SK-N-DZ (cell line): ENCODE measurements around the gene RREB1. TPM values are rescaled to one million over a fixed set of nuclear protein-coding genes. Genes with fewer than 3 reads are reported as not detected.

Experiments used
- DNase-seq: peaks from one replicate; pipeline ENCODE4 v3.0.0-alpha.2; 2015; ENCODE audit warnings: low spot score
- polyA plus RNA-seq, 2 experiments: library from polyadenylated mRNA; depleted of rRNA; stranded (reverse); fragments of >200 nt; gene quantifications; 2 replicates each; pipeline ENCODE4 v1.2.3, GENCODE V29; 2014

RREB1 gene, protein sequence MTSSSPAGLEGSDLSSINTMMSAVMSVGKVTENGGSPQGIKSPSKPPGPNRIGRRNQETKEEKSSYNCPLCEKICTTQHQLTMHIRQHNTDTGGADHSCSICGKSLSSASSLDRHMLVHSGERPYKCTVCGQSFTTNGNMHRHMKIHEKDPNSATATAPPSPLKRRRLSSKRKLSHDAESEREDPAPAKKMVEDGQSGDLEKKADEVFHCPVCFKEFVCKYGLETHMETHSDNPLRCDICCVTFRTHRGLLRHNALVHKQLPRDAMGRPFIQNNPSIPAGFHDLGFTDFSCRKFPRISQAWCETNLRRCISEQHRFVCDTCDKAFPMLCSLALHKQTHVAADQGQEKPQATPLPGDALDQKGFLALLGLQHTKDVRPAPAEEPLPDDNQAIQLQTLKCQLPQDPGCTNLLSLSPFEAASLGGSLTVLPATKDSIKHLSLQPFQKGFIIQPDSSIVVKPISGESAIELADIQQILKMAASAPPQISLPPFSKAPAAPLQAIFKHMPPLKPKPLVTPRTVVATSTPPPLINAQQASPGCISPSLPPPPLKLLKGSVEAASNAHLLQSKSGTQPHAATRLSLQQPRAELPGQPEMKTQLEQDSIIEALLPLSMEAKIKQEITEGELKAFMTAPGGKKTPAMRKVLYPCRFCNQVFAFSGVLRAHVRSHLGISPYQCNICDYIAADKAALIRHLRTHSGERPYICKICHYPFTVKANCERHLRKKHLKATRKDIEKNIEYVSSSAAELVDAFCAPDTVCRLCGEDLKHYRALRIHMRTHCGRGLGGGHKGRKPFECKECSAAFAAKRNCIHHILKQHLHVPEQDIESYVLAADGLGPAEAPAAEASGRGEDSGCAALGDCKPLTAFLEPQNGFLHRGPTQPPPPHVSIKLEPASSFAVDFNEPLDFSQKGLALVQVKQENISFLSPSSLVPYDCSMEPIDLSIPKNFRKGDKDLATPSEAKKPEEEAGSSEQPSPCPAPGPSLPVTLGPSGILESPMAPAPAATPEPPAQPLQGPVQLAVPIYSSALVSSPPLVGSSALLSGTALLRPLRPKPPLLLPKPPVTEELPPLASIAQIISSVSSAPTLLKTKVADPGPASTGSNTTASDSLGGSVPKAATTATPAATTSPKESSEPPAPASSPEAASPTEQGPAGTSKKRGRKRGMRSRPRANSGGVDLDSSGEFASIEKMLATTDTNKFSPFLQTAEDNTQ (N-terminal part only)
- 0.13 TPM in 1 of 2 replicates, not detected in the other for polyA plus RNA-seq (2014; cell fraction: cytosol; rRNA removed)
- polyA plus RNA-seq (2014; cell fraction: nucleus; rRNA removed): not detected in 2 replicates

DNA sequence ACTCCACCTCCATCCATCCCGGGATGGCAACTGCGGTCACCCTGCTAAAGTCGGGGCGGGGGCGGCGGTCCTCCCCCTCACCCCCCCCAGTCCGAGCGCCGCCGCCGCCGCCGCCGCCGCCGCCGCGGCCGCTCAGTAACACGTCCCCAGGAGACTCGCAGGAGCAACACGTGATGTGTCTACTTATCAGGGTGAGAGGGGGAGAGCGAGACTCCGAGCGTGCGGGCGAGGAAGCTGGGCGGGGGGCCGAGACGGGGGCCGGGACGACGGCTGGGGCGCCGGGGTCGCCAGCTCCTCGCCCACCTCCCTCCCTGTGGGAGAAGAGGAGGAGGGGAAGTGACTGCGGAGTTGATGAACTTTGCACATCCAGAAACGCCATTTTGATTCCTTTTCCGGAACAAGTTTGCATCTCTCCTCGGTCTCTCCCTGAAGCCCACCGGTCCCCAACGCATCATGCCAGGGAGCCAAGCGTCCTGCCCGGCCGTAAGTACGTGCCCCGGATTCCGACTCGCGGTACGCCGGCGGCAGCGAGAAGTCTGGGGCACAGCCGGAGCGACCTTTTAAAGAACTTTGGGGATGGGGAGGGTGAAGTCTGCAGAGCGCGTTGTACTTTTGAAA is at the start of gene RREB1:
Gene RREB1 (plus strand): TSS at position 384 of the 618 bp plus-strand sequence. CDS start 73,951 bp downstream, outside the sequence.
- DNase-seq: no peak

DNA sequence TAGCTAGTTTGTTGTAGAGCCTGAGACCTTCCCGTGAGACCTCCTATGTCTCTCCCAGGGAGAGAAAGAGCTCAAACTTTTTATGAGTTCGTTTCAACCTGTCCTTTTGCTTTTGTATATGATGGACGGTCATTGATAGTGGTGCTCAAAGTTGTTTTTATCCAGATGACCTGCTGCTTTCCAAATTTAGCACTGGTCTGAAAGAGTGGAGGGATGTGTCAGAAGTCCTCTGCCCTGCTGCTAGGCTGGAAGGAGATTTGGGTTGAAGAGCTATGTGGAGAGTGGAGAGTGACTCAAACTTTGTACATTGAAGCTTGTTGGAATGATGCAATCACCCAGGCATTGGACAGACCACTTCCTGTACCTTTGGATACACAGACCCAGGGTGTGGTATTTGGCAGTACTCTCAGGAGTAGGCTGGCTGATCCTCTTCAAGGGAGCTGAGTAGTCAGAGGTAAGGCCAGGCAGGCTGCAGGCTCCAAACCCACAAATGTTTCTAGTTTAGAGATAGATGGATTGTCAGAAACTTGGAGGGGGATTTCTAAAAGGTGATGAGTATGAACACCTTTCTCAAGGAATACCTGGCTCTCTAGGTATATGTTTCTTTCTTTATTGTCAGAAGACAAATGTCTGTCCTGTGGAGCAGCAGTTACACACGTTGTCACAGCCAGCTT is 49.4 kb upstream of the RREB1 start:
- no peak for DNase-seq

DNA sequence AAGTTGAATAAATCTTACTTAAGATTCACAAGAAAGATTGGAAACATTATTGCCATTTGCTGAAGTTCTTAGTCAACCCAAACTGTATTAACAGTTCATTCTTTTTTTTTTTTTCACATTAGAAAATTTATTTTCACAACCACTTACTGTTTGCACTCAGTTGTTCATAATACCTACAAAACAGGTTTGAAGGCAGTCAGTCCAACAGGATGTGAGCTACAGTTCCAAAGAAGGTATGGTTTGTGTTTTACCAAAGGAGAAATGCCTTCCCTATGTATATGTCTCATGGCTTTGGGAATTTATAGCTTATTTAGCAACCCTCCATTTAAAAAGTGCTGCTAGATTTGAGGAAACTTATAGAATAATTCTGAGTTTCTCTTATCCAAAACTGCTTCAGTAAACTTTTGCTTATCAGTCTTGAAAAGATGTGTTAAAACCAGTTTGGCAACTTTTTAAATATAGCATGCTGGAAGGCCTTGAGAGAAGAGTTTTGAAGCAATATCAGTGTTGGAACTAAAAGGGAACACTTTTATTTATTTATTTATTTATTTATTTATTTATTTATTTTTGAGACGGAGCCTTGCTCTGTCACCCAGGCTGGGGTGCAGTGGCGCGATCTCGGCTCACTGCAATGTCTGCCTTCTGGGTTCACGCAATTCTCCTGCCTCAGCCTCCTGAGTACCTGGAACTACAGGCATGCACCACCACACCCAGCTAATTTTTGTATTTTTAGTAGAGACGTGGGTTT is 46.8 kb upstream of the RREB1 start:
- DNase-seq: no peak

DNA sequence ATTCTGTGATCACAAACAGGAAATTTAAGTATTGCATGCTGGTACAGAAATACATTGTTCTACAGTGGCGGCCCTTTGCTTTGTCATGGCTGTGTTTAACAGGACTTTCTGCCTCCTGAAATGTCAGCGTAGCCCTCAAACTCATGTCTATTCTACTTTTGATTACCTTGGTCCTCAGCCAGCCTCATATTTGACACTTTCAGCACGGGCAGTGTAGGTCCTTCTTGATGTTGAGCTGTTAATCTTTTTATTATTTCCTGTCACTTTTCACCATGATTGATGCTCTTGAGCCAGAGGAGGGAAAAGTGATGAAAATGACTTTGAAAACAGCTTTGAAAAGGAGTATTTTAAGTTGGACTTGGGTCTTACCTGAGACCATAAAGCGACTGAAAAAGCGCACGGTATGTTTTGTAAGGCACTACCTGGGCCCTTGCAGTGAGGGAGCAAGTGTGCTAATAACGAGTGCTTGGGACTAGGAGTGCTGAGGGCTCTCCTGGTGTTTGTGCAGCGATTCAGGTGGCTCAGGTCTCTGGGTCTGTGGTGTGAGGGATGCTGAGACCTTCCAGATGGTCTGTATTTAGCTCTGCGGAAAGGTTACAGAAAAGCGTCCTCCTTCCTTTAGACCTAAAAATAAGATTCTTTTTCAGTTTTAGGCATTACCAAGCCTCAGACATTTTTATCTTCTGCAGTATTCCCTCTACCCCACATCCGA is 45.2 kb upstream of the RREB1 start:
- DNase-seq: no peak

DNA sequence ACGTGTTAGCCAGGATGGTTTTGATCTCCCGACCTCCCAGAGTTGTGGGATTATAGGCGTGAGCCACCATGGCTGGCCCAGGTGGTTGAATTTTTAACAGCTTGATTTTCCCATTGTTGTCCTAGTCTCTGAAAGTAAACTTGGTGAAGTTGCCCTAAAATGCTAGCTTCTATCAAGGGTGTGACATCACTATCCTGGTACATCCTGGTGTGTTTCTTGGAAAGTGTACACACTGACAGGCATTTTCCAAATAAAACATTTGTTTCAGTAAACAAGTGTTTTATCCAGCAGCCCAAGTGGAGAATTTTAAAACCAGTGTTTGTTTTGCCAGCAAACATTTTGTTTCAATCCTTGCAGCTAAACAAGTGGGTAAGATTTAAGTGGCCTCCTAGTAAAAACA is 40.5 kb upstream of the RREB1 start:
- no peak for DNase-seq

DNA sequence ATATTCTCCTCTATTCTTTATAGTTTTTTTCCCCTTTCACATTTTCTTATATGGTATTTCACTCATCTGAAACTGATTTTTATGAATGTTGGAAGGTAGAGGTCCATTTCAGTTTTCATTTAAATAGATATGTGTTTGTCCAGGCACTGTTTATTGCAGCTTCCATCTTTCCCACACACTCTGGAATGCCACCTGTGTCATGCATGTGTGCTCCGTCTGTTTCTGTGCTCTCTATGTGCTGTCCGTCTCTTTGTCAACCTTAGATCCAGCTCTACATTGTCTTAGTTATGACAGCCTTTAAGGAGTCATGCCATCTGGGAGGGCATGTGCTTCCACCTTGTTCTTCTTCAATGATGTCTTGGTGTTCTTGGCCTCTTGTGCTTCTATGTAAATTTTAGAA is 36.4 kb upstream of the RREB1 start:
- no peak for DNase-seq

DNA sequence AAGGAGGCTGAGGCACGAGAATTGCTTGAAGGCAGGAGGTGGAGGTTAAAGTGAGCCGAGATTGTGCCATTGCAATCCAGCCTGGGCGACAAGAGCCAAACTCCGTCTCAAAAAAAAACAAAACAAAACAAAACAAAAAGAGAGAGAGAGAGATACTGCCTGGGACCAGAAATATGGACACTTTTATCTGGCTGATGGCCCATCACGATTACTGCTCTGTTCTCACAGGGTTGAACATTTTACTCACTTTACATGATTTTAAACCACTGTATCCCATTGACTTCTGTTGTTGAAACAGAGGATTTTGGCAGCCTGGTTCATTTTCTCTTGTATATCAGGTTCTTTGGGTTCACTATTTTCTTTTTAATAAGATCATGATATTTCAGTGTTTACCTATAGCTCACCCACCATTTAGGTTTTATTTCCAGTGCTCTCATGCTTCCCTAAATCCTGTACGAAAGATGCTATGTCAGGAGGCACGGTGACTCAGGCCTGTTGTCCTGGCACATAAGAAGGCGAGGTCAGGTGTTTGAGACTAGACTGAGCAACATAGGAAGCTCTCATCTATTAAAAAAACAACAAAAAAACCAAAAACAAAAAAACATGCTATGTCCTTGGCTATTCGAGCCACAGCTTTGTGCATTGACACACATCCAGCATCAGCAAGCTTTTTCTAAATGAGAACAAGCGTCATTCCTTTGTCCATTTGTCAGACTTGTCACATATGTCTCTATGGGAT is 34.5 kb upstream of the RREB1 start:
- no peak for DNase-seq

DNA sequence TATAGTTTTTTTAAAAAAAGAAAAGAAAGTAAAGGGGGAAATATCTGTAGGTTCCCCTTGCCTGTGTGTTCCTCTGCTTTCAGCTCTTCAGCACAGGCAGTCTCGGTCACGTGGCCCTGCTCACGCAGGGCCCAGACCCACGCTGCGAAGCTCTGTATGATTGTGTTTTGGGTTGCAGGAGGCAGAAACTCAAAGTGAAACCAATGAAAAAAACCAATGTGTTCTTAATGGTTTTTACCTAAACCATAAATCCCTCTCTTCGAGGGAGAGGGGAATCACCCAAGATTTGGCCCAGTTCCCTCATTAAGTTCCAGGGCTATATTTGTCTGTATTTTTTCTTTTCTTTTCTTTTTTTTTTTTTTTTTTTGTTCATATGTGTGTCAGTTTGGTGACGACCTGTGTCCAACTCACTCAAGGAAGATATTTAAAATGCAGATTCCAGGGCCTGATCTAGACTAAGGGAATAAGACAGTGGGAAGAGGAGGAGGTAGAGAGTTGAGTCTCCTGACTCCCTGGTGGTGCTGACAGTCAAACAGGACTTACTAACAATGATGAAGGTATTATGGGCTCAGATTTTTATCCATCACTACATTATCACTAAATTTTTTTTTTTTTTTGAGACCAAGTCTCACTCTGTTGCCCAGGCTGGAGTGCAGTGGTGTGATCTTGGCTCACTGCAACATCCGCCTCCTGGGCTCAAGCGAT is 33.8 kb upstream of the RREB1 start:
- no peak for DNase-seq

DNA sequence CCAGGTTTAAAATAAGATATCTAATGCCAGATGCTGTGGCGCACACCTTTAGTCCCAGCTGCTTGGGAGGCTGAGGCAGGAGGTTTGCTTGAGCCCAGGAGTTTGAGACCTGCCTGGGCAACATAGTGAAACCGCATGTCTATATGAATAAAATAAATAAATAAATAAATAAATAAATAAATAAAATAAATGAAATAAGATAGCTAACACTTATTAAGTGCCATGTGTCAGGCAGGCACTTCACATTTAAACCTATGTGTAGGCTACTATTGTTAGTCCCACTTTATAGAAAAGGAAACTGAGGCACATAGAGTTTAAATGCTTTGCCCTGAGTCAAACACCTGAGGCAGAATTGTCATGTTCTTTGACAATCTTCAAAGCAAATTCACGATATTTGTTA is 32.9 kb upstream of the RREB1 start:
- no peak for DNase-seq

DNA sequence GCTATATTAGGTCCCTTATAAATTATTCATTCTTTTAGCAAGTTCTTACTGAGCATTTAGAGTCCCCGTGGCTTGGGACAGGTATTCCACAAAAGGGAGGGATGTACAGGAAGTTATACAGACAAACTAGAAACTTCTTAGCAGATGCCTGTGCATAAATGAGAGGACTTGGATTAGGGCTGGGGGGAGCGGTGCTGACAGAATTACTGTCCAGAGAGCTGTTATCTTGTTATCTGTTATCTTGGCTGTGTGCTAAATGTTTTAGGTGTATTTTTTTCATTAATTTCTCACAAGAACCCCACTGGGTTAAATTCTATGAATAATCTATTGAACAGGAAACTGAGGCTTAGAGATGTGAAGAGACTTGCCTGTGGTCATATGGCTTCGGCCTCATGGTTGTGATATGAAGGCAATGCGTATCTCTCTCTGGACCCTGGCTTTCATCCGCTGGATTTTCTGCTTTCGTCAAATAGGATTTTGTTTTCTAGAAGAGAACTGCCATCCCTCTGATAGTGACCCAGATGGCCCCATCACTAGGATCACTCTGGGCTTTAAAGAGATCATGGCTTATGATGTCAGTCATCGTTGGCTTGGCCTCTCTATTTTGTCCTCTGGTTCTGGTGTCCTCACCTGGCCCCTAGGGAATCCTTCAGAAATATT is 32.3 kb upstream of the RREB1 start:
- DNase-seq: no peak

DNA sequence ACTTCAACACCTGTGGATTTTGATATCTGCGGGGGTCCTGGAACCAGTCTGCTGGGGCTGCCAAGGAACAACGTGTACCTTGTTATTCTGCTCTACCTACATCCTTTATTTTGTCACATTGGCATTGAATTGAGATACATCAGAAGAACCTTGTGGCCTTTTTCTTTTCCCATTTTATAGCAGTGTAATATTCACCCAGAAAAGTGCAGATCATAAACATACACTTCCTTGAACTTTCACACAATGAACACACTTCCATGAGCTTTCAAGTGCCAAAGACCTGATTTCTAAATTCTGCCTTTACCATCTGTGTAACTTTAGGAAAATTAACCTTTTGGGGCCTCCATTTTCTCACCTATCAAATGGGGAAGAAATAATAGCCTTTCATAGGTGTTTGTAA is 29.9 kb upstream of the RREB1 start:
- no peak for DNase-seq

DNA sequence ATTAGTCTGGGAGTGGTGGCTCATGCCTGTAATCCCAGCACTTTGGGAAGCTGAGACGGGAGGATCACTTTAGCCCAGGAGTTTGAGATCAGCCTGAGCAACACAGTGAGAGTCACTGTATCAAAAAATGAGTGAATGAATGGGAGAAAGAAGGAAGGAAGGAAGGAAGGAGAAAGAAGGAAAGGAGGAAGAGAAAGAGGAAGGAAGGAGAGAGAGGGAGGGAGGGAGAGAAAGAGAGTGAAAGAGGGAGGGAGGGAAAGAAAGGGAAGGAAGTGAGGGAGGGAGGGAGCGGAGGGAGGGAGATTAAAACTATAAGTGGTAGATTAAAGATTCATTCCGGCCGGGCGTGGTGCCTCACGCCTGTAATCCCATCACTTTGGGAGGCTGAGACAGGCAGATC is 28.9 kb upstream of the RREB1 start:
- no peak for DNase-seq

DNA sequence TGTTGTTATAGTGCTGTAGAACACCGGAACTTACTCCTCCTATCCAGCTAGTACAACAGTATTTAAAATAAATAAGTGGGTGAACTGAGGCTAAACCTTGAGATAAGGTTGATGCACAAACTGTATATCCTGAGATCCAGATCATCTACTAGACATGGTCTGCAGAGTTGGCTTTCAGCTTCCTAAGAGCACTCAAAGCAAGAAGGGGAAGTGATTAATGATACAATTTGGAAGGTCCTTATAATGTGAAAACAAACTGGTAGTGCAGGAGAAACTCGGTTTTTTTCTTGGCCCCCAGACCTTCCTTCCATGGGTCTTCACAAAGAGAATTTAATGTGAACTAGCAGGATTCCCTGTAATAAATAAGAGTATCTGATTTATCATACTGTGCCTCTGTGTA is 27.4 kb upstream of the RREB1 start:
- no peak for DNase-seq

DNA sequence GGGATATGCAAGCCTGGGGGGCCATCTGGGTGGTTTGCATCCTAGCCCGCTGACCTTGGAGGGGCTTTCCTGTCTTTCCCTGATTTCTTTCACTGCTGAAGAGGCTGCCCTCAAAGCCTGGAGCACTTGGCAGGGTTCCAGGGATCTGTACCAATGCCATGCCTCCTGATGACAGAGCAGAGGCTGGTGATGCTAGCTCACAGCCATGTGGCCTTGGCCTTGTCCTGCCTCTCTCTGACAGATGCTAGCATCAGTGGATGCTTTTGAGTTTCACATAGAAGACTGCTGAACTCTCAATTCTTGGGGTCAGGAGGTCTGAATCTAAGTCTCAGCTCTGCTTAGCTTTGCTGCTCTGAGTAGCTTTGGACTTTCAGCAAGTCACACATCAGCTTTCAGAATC is 21.9 kb upstream of the RREB1 start:
- no peak for DNase-seq

DNA sequence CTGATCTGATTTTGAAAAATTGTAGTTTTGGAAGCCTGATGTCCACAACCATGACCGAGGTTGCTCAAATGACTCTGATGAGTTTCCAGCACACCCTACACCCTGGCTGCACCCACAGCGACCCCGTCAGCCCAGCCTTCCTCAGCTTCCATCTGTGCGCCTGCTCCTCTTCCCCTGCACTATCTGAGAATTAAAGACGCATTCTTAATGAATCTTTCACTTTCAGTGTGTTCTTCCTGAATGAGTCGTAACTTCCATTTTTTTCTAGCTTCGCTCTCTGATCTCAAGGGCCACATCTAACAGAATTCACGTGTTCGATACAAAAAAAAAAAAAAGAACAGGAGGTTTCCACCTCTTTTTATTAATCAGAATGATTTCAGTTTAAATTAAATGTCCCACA is 21.3 kb upstream of the RREB1 start:
- no peak for DNase-seq

DNA sequence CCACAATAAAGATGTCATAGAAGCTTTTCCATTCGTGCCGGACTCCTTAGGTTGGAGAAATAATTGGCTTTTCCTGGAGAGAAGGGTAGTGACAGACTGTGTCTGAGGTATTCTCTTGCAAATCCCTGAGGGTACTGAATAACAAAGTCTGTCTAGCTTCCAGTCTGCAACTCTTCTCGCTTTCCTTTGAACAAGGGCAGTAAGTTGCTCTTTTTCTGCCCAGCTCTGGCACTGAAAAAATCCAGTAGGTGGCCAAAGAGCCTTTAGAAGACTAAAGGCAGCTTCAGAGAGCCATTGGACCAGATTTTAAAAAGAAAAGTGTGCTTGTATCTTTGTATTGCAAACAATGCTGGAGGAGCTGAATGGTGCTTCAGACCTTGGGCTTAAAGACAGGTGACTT is 20.7 kb upstream of the RREB1 start:
- DNase-seq: no peak

DNA sequence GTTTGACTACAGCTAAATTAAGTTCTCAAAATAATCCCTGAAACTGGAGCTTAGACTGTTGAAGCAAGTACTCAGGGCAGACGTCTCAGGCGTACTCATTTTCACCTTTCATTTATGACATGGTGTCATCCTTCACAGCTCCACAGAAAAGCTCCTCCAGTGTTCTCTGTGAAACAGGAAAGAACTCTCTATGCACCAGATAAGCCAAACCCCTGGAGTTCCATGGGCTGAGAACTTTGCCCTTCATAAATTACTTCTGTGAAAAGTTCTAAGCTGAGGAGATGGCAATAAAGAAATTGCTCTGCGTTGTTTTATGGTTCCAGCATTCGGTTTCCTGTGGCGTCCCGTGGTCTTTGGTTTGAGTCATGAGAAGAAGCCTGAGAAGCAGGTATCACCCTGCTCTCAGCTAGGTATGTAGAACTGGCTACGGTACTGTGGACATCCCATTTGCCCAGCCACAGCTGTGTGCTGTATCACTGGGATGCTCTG is 20.2 kb upstream of the RREB1 start:
- DNase-seq: no peak
